Pancreas (tissue), 10 donors: ENCODE measurements around the gene ARID4B. TPM values are rescaled to one million over a fixed set of nuclear protein-coding genes. Genes with fewer than 3 reads are reported as not detected.

ENCODE experiments used
- ATAC-seq, 4 donors: fragments of 200-7000 bp; cut with Tn5 transposase; one replicate each; pipeline versions ENCODE4 v1.8.0 to v1.9.1; 2020; ENCODE audit warnings: mild to moderate bottlenecking in 4 of 4, moderate library complexity in 4 of 4
- DNase-seq, 6 donors: peaks; one replicate each; pipeline ENCODE4 v3.0.0-alpha.2; 2020
- FAIRE-seq: peaks from 2 replicates; lab custom pipeline; 2012; peaks lifted over from hg19 to GRCh38; lab: Jason Lieb, UNC
- H3K27ac ChIP-seq, 4 donors: fragments of 200-600 bp; sonication (generic); 1 replicate in 3 of 4; 2 replicates in 1 of 4; pipeline versions ENCODE4 v1.5.0 to v1.8.0; 2020
- H3K27me3 ChIP-seq, 4 donors: fragments of 200-600 bp; one replicate each; pipeline ENCODE4 v1.8.0; 2021
- H3K36me3 ChIP-seq, 3 donors: fragments of 200-600 bp; sonication (generic) in 1 of 3; one replicate each; pipeline versions ENCODE4 v1.5.0 to v1.8.0; 2020 to 2021
- H3K4me1 ChIP-seq, 3 donors: fragments of 200-600 bp; one replicate each; pipeline ENCODE4 v1.8.0; 2021
- H3K4me3 ChIP-seq, 4 donors: fragments of 200-600 bp; sonication (generic) in 2 of 4; one replicate each; pipeline versions ENCODE4 v1.5.0 to v1.8.0; 2020 to 2021
- H3K9me3 ChIP-seq, 4 donors: fragments of 200-600 bp; one replicate each; pipeline ENCODE4 v1.8.0; 2021
- CTCF ChIP-seq, 4 donors: fragments of 200-600 bp; sonication (generic) in 3 of 4; IDR thresholded peaks; one replicate each; pipeline versions ENCODE4 v1.5.0 to v1.8.0; 2021; ENCODE audit warnings: antibody characterized with exemption in 4 of 4
- whole genome bisulfite sequencing, 2 donors: extraction: QIAGEN DNeasy Blood & Tissue Kit; methylation state at CpG; one replicate each; pipeline ENCODE4 v1.1.7; 2013; 5-methylcytosine and 5-hydroxymethylcytosine counted together
- intact Hi-C, 3 donors: fragments of 100-400 bp; cut with DNase I; formaldehyde crosslinking; loops; one replicate each; pipeline versions ENCODE4 v1.11.1 to v1.14.2; 2022
- polyA plus RNA-seq, 2 donors: library from polyadenylated mRNA; stranded (reverse); fragments of 200-250 nt; gene quantifications; one replicate each; pipeline ENCODE4 v1.2.3, GENCODE V29; 2013
- total RNA-seq, 6 donors: library from RNA; stranded (reverse); fragmentation: NEBNext Ultra II Directional in 4 of 6; extraction: Animal tissue kit (Norgen Biotek cat#: 25700) in 4 of 6; gene quantifications; one replicate each; pipeline versions ENCODE4 v1.2.1 to v1.2.4, GENCODE V29; 2021 to 2023
- donor health status: healthy with polysubstance abuse.
- donor health status: DM: no; HTN: no; CAD: no; lungs with moderate emphysema.
- donor health status: DM: no; HTN: no; CAD: no.
- donor health status: control.
- donor health status: control.
- donor health status: Bipolar disorder and iron deficiency.
- donor health status: DM: yes; HTN: yes; CAD: no.
- donor health status: DM: no; HTN: no; CAD: no.
- donor health status: DM: no; HTN: no; CAD: no.
- donor health status: DM: yes; HTN: yes; CAD: no.

The ARID4B gene
- total and polyA plus RNA-seq, 8 donors = 12.5 to 26.6 (median 16.7) TPM

DNA sequence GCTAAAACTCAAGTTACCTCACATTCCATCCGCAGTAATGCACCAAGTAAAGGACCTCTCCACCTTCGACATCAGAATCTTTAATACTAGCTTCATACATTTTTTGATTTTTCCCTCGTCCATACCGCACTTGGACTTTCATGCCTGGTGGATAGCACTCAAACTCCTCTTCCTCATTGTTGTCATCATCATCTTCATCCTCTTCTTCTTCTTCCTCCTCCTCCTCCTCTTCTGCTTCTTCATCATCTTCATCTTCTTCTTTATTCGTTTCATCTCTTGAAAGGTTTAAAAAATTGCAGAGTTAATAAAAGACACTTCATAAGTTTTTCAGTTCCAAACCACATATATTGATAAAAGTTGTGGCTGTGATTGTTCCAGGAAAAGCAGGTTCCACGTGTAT, 114.2 kb downstream of the ARID4B start:
- no peak overlapping the region for H3K4me3 ChIP-seq
- 87 to 95% methylated on average over 6 of the region's 6 CpGs for WGBS, 2 donors
- no peaks in the 10 kb centered on the region for H3K27me3 ChIP-seq
- no peak overlapping the region for H3K27ac ChIP-seq
- H3K4me1 ChIP-seq = no peaks in the 10 kb centered on the region
- ATAC-seq (no peak), DNase-seq (no peak), FAIRE-seq (no peak)
- peaks cover 0 to 23% (median 4%) of the 10 kb centered on the region in 3 donors for H3K36me3 ChIP-seq
- H3K9me3 ChIP-seq = no peaks in the 10 kb centered on the region
- intact Hi-C loops = no loop called here
- no peak for TF ChIP-seq CTCF (IDR thresholded peaks at IDR 0.05)

DNA sequence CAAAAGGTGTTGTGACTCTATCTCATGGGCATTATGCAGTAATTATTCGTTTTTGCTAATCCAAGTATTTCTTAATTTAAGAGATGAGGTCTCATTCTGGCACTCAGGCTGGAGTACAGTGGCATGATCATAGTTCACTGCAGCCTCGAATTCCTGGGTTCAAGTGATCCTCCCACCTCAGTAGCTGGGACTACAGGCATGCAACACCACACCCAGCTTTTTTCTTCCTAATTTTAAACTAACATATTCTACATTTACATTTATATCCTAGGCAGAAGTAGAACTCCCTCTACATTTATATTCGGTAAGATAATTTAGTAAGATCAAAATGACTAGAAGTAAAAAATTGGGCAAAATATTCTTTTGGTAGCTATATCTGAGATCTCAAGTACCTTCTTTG, 116.5 kb downstream of the ARID4B start:
- no peak overlapping the region for H3K27ac ChIP-seq
- H3K4me3 ChIP-seq = no peak overlapping the region
- no peaks in the 10 kb centered on the region for H3K27me3 ChIP-seq
- intact Hi-C loops = no loop called here
- H3K4me1 ChIP-seq = no peaks in the 10 kb centered on the region
- peaks cover 0 to 23% (median 6%) of the 10 kb centered on the region in 3 donors for H3K36me3 ChIP-seq
- 70 to 83% methylated on average over 3 of the region's 3 CpGs for WGBS, 2 donors
- FAIRE-seq (no peak), DNase-seq (no peak), ATAC-seq (no peak)
- H3K9me3 ChIP-seq = no peaks in the 10 kb centered on the region
- TF ChIP-seq CTCF (IDR thresholded peaks at IDR 0.05) = no peak

- Histone ChIP-seq H3K36me3 (peaks cover 0 to 10% (median 6%) of the 10 kb centered on the region in 3 donors), H3K9me3 (no peaks in the 10 kb centered on the region), H3K4me1 (no peaks in the 10 kb centered on the region), H3K27ac (no peak overlapping the region), H3K4me3 (no peak overlapping the region), H3K27me3 (no peaks in the 10 kb centered on the region)
- TF ChIP-seq CTCF (IDR thresholded peaks at IDR 0.05) = no peak
- WGBS, 2 donors = 90 to 95% methylated on average over 2 of the region's 2 CpGs
- no peak for DNase-seq
- no peak for ATAC-seq
- intact Hi-C loops = no loop called here
- no peak for FAIRE-seq
These were observed 120.8 kb downstream of the ARID4B start for GRCh38 chr1:235207209-235207565.

- H3K4me3 ChIP-seq = no peak overlapping the region
- no peaks in the 10 kb centered on the region for H3K9me3 ChIP-seq
- H3K36me3 ChIP-seq = peaks cover 0 to 10% (median 6%) of the 10 kb centered on the region in 3 donors
- no peaks in the 10 kb centered on the region for H3K4me1 ChIP-seq
- no peak for FAIRE-seq
- no peak for DNase-seq
- no peak overlapping the region for H3K27ac ChIP-seq
- no peak for ATAC-seq
- intact Hi-C loops = no loop called here
- WGBS, 2 donors = 70% methylated on average over 4 of the region's 4 CpGs
- no peaks in the 10 kb centered on the region for H3K27me3 ChIP-seq
- TF ChIP-seq CTCF (IDR thresholded peaks at IDR 0.05) = no peak
These were observed 121.3 kb downstream of the ARID4B start for GRCh38 chr1:235206533-235207208.

DNA sequence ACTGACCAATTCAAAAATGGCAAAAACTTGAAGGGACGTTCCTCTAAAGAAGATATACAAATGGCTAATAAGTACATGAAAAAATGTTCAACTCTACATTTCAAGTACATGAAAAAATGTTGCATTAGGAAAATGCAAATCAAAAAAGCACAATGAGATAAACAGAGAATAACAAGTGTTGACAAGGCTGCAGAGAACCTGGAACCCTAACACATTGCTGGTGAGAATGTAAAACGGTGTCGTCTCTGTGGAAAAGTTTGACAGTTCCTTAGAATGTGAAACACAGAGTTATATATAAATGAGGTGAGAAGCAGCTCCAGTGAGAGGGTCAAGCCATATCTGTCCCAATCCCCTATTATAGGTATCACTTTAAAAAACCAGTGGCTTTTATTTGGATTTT, 122.3 kb downstream of the ARID4B start:
- Histone ChIP-seq H3K4me3 (no peak overlapping the region), H3K27ac (no peak overlapping the region), H3K27me3 (no peaks in the 10 kb centered on the region), H3K4me1 (no peaks in the 10 kb centered on the region), H3K9me3 (no peaks in the 10 kb centered on the region), H3K36me3 (peaks cover 0 to 10% (median 6%) of the 10 kb centered on the region in 3 donors)
- DNase-seq = no peak
- TF ChIP-seq CTCF (IDR thresholded peaks at IDR 0.05) = no peak
- intact Hi-C loops = no loop called here
- no peak for ATAC-seq
- FAIRE-seq = no peak
- WGBS, 2 donors = 96 to 100% methylated on average over 3 of the region's 3 CpGs
